Measurements from ENCODE around the gene WRNIP1.
A peak's percentile ranks its signal among the peaks of the same experiment; 100 is the strongest.

The WRNIP1 gene

DNA sequence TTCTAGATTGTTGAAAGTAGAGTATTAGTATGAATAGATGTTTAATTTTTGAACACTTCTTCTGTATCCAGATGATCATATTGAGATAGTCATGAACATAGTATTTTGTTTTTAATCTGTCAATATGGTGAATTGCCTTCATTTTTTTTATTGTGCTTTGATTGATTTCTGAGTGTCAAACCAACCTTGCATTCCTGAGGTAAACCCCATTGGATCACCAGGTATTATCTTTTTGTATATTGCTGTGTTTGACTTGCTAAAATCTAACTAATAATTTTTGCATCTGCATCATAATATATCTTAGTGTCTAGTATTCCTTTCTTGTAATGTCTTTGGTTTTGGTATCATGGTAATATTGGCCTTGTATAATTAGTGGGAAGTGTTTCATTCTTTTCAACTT is 51.0 kb downstream of the WRNIP1 start:
- no peak overlapping the region for H3K27ac ChIP-seq
- DNase-seq (ENCODE audit: low spot score) = no peak
- TF ChIP-seq, protein P1, sequence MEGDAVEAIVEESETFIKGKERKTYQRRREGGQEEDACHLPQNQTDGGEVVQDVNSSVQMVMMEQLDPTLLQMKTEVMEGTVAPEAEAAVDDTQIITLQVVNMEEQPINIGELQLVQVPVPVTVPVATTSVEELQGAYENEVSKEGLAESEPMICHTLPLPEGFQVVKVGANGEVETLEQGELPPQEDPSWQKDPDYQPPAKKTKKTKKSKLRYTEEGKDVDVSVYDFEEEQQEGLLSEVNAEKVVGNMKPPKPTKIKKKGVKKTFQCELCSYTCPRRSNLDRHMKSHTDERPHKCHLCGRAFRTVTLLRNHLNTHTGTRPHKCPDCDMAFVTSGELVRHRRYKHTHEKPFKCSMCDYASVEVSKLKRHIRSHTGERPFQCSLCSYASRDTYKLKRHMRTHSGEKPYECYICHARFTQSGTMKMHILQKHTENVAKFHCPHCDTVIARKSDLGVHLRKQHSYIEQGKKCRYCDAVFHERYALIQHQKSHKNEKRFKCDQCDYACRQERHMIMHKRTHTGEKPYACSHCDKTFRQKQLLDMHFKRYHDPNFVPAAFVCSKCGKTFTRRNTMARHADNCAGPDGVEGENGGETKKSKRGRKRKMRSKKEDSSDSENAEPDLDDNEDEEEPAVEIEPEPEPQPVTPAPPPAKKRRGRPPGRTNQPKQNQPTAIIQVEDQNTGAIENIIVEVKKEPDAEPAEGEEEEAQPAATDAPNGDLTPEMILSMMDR (IDR thresholded peaks at IDR 0.05) = no peak
- no peak overlapping the region for H3K4me3 ChIP-seq

DNA sequence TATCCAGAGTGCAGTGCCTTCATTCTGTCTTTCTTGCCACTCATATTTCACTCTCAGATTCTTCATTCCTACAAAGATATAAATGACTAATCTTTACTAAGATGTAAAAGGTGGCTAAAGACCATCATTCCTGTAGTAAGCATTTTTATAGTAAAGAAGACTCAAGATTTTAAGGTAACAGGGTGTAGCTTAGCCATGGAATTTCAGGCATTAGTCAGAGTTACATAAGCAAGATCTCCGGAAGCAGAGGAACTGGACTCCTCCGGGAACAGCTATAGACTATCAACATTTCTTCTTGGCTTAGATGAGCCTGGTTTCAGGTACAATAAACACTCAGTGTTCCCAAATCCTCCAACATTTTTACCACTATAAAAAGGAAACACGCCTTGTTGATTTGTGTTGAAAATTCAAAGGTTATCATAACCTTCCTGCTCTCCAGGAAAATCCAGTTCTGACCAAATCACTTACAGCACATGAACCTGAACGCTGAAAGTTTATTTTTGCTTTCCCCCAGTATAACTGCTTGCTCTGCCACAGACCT is 52.8 kb downstream of the WRNIP1 start:
- no peak for DNase-seq (ENCODE audit: low spot score)
- TF ChIP-seq, protein P1 (IDR thresholded peaks at IDR 0.05) = no peak
- H3K4me3 ChIP-seq = peak overlapping the region; percentile 43
- peak overlapping the region; percentile 77 to 79 for H3K27ac ChIP-seq

DNA sequence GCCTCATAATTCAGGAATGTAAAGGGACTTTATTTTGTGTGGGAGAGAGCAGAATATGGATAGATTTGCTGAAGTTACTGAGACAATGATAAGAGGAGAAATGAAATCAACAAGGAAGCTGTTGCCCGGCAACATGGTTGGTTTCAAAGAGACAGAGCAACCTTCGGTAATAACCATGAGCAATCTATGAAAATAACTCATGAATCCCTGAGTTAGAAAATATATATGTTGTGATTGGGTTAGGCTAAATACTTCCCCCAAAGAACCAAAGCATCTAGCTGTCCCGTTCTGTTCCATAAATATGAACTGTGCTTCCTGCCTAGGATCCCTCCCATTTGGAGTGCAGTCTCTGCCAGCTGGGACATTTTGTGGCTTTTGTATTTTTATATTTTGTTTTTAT is 53.4 kb downstream of the WRNIP1 start:
- Histone ChIP-seq H3K27ac (peak overlapping the region; percentile 77 to 79), H3K4me3 (peak overlapping the region; percentile 43)
- TF ChIP-seq, protein P1 (IDR thresholded peaks at IDR 0.05) = no peak

DNA sequence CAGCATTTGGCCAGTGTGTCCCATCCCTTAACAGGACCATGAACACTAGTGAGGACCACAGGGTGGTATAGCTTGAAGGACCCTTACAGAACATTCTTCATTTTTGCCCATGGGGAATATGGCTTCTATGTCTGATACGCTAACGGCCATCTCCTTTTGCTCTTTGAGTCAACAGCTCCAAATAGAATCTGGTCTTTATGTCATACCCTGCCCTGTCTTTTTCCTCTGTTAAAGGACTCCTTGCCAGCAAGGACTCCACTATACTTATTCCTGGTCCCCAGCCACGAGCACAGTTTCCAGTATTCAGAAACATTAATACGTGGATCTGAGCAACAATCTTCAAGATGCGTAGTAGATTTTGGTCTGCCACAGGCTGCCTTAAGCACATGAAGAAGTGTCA is 53.9 kb downstream of the WRNIP1 start:
- TF ChIP-seq, protein P1 (IDR thresholded peaks at IDR 0.05) = no peak
- DNase-seq (ENCODE audit: low spot score) = no peak
- Histone ChIP-seq H3K27ac (peak overlapping the region; percentile 77 to 79), H3K4me3 (peak overlapping the region; percentile 43)

More for the DNA sequence above, 53.4 kb downstream of the WRNIP1 start:
- DNase-seq (ENCODE audit: low spot score) = no peak

DNA sequence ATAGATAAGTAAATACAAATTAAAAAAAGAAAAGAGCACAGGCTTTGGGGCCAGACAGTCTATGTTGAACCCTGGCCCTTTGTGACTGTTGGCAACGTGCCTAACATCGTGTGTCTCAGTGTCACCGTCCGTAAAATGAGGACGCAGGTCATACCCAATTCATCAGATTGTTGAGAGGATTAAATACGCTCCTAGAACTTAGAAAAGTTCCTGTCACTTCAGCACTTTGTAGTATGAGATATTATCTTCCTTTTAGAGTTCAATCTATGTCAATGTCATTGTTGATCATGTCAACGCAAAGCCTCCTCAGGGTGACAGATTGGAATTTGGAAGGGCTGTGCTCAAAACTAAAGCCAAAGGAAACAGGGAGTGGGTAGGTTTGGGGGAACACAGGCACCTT is 54.8 kb downstream of the WRNIP1 start:
- TF ChIP-seq, protein P1 (IDR thresholded peaks at IDR 0.05) = no peak
- no peak for DNase-seq (ENCODE audit: low spot score)
- Histone ChIP-seq H3K4me3 (no peak overlapping the region), H3K27ac (peak overlapping the region in 1 of 2 donors; percentile 36)

DNA sequence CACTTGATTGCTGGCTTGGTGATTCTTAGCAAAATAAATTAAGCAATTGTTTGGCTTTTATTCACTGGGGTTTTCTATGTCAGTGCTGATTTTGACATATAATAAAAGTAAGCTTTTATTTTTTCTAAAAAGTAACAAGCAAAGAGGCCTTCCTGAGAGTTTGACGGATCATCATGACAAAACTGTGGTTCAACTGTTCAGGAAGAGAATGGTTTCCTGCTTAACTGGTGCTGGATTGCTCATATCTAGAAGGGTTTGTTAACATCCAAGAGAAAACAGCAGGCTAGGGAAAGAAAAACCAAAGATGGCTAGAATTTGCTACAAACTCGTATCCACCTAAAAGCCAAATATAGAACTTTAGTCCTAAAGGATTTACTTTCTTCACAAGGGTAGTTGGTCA is 55.2 kb downstream of the WRNIP1 start:
- no peak overlapping the region for H3K4me3 ChIP-seq
- peak overlapping the region in 1 of 2 donors; percentile 36 for H3K27ac ChIP-seq
- DNase-seq (ENCODE audit: low spot score) = no peak
- TF ChIP-seq, protein P1 (IDR thresholded peaks at IDR 0.05) = no peak

DNA sequence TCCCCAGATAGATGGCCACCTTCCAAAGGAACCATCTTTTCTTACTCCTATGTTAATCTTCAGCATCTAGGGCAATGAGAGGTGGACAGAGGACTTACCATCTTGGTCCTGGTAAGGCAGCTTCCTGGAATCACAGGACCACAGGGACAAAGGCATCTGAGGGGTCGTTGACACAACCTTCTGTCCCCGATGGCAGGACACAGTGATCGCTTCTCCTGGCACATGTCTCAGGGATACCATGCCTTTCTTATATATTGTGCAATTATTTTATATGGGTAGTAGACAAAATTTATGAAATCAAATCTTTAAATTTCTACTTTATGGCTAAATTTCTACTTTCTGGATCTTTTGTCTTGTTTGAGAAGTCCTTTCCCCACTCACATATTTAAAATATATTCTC is 56.4 kb downstream of the WRNIP1 start:
- Histone ChIP-seq H3K4me3 (no peak overlapping the region), H3K27ac (no peak overlapping the region)
- no peak for DNase-seq (ENCODE audit: low spot score)
- TF ChIP-seq, protein P1 (IDR thresholded peaks at IDR 0.05) = no peak

Measured in coronary artery (tissue), 2 donors.